Tibial artery (tissue), 4 donors: ENCODE results near the gene FOXJ3.

Experiments used
- DNase-seq, 2 donors: peaks; one replicate each; pipeline ENCODE4 v3.0.0-alpha.2; 2019
- H3K27ac ChIP-seq, 2 donors: fragments of 200-600 bp; sonication (generic) in 1 of 2; 1 replicate in 1 of 2; 2 replicates in 1 of 2; pipeline ENCODE4 v1.5.1; 2018 to 2019; ENCODE audit warnings: mild to moderate bottlenecking in 1 of 2
- H3K27me3 ChIP-seq, 2 donors: fragments of 200-600 bp; sonication (generic) in 1 of 2; one replicate each; pipeline versions ENCODE4 v1.5.1 to v1.6.0; 2016 to 2019
- H3K36me3 ChIP-seq, 3 donors: fragments of 200-600 bp; sonication (generic) in 2 of 3; one replicate each; pipeline ENCODE4 v1.5.1; 2016 to 2019; ENCODE audit warnings: mild to moderate bottlenecking in 2 of 3
- H3K4me1 ChIP-seq, 4 donors: fragments of 200-600 bp; sonication (generic) in 2 of 4; 1 replicate in 3 of 4; 2 replicates in 1 of 4; pipeline ENCODE4 v1.5.1; 2016 to 2019
- H3K4me3 ChIP-seq, 2 donors: fragments of 200-600 bp; sonication (generic) in 1 of 2; 1 replicate in 1 of 2; 2 replicates in 1 of 2; pipeline ENCODE4 v1.5.1; 2018 to 2019; ENCODE audit warnings: mild to moderate bottlenecking in 2 of 2
- H3K9me3 ChIP-seq, 3 donors: fragments of 200-600 bp; sonication (generic) in 1 of 3; one replicate each; pipeline ENCODE4 v1.5.1; 2016 to 2019
- CTCF ChIP-seq, 2 experiments: fragments of 200-600 bp in 1 of 2; fragments of 450-650 bp in 1 of 2; IDR thresholded peaks; one replicate each; pipeline ENCODE4 v1.5.1; 2017 to 2019; ENCODE audit warnings: antibody characterized with exemption in 2 of 2, mild to moderate bottlenecking in 1 of 2, moderate library complexity in 1 of 2
- intact Hi-C: fragments of 100-400 bp; cut with DNase I; formaldehyde crosslinking; loops from one replicate; pipeline ENCODE4 v1.15.0; 2023; ENCODE audit warnings: low total_unique reads

The FOXJ3 gene

GRCh38 chr1:42343049-42343448, 8.0 kb upstream of the FOXJ3 start:
- intact Hi-C loops: no loop called here
- Histone ChIP-seq H3K4me1 (no peaks in the 10 kb centered on the region), H3K27ac (no peak overlapping the region), H3K9me3 (no peaks in the 10 kb centered on the region), H3K4me3 (no peak overlapping the region), H3K27me3 (peaks cover 0 to 8% of the 10 kb centered on the region in 2 donors), H3K36me3 (no peaks in the 10 kb centered on the region)
- TF ChIP-seq CTCF (IDR thresholded peaks at IDR 0.05): no peak
- DNase-seq: no peak

- TF ChIP-seq CTCF (IDR thresholded peaks at IDR 0.05): no peak
- intact Hi-C loops: no loop called here
- Histone ChIP-seq H3K4me3 (no peak overlapping the region), H3K36me3 (no peaks in the 10 kb centered on the region), H3K9me3 (no peaks in the 10 kb centered on the region), H3K4me1 (peaks cover 0 to 7% (median 0%) of the 10 kb centered on the region in 4 donors), H3K27ac (no peak overlapping the region), H3K27me3 (peaks cover 0 to 4% of the 10 kb centered on the region in 2 donors)
- DNase-seq: no peak
Observed at GRCh38 chr1:42340901-42341300, 5.9 kb upstream of the FOXJ3 start.

GRCh38 chr1:42340093-42340492, 5.1 kb upstream of the FOXJ3 start:
- no peaks in the 10 kb centered on the region for H3K36me3 ChIP-seq
- H3K4me3 ChIP-seq: no peak overlapping the region
- intact Hi-C loops: no loop called here
- peaks cover 0 to 10% (median 0%) of the 10 kb centered on the region in 4 donors for H3K4me1 ChIP-seq
- no peaks in the 10 kb centered on the region for H3K9me3 ChIP-seq
- no peak for TF ChIP-seq CTCF (IDR thresholded peaks at IDR 0.05)
- DNase-seq: no peak
- H3K27me3 ChIP-seq: peaks cover 0 to 3% of the 10 kb centered on the region in 2 donors
- H3K27ac ChIP-seq: no peak overlapping the region

GRCh38 chr1:42336978-42337377, 1.9 kb upstream of the FOXJ3 start:
- no peak for DNase-seq
- Histone ChIP-seq H3K4me3 (no peak overlapping the region), H3K36me3 (no peaks in the 10 kb centered on the region), H3K27ac (no peak overlapping the region), H3K27me3 (no peaks in the 10 kb centered on the region), H3K9me3 (no peaks in the 10 kb centered on the region), H3K4me1 (peaks cover 0 to 32% (median 11%) of the 10 kb centered on the region in 4 donors)
- no peak for TF ChIP-seq CTCF (IDR thresholded peaks at IDR 0.05)
- intact Hi-C loops: loop anchor here (10.0 kb wide), 2 partner anchors 128 to 162 kb away; partner anchors contain the start of gene CCDC30

- intact Hi-C loops: loop anchor here (10.0 kb wide), 2 partner anchors 129 to 161 kb away; partner anchors contain the start of gene CCDC30
- no peak for TF ChIP-seq CTCF (IDR thresholded peaks at IDR 0.05)
- no peaks in the 10 kb centered on the region for H3K9me3 ChIP-seq
- H3K27ac ChIP-seq: peak overlapping the region; percentile 89 to 90
- no peaks in the 10 kb centered on the region for H3K36me3 ChIP-seq
- H3K27me3 ChIP-seq: no peaks in the 10 kb centered on the region
- H3K4me3 ChIP-seq: peak overlapping the region; percentile 83 to 98
- H3K4me1 ChIP-seq: peaks cover 0 to 37% (median 11%) of the 10 kb centered on the region in 4 donors
- peak in 1 of 2 donors; percentile 38 for DNase-seq
Observed at GRCh38 chr1:42335809-42336518, 929 bp upstream of the FOXJ3 start.
